Measurements from ENCODE around the gene PRAMEF11. TPM values are rescaled to one million over a fixed set of nuclear protein-coding genes. Genes with fewer than 3 reads are reported as not detected.
"Not testable (repeated sequence)": the region's sequence is repeated elsewhere in the genome, so short reads cannot be mapped to it uniquely, and the experiment has no call there.

PRAMEF11 gene
- total RNA-seq, 2 experiments from 2014 or later = not detected

- DNase-seq; H3K36me3 Mint-ChIP-seq (ENCODE audit: low read depth); H3K27ac Mint-ChIP-seq; POLR2A ChIA-PET; H3K9me3 Mint-ChIP-seq; H3K4me3 Mint-ChIP-seq; CTCF ChIA-PET; H3K27me3 Mint-ChIP-seq; H3K4me1 Mint-ChIP-seq: not testable (repeated sequence)
Measured at GRCh38 chr1:12791097-12791496, 40.1 kb downstream of the PRAMEF11 start, which contains the start of gene PRAMEF1. Gene PRAMEF1, plus strand, starts transcription at chr1:12791397. Its CDS starts 1,831 bp downstream, at chr1:12793228.

- H3K4me3 Mint-ChIP-seq; POLR2A ChIA-PET; H3K27ac Mint-ChIP-seq; CTCF ChIA-PET; H3K4me1 Mint-ChIP-seq; H3K27me3 Mint-ChIP-seq; DNase-seq; H3K36me3 Mint-ChIP-seq (ENCODE audit: low read depth): not testable (repeated sequence)
- H3K9me3 Mint-ChIP-seq = peaks cover 12% of the 10 kb centered on the region
Measured at GRCh38 chr1:12784729-12785128, 46.5 kb downstream of the PRAMEF11 start.

- peak; percentile 13 for DNase-seq
- H3K27ac Mint-ChIP-seq; H3K4me1 Mint-ChIP-seq; H3K36me3 Mint-ChIP-seq (ENCODE audit: low read depth); H3K4me3 Mint-ChIP-seq; POLR2A ChIA-PET; CTCF ChIA-PET; H3K27me3 Mint-ChIP-seq: not testable (repeated sequence)
- peaks cover 12% of the 10 kb centered on the region for H3K9me3 Mint-ChIP-seq
Measured at GRCh38 chr1:12783783-12784182, 47.4 kb downstream of the PRAMEF11 start.

- H3K4me3 Mint-ChIP-seq; POLR2A ChIA-PET; CTCF ChIA-PET; H3K27me3 Mint-ChIP-seq; H3K27ac Mint-ChIP-seq; DNase-seq; H3K4me1 Mint-ChIP-seq; H3K36me3 Mint-ChIP-seq (ENCODE audit: low read depth): not testable (repeated sequence)
- H3K9me3 Mint-ChIP-seq = peaks cover 12% of the 10 kb centered on the region
Measured at GRCh38 chr1:12781488-12781887, 49.7 kb downstream of the PRAMEF11 start.

GRCh38 chr1:12778907-12779306 is 52.3 kb downstream of the PRAMEF11 start:
- no peak overlapping the region for H3K4me3 Mint-ChIP-seq
- H3K36me3 Mint-ChIP-seq (ENCODE audit: low read depth) = no peaks in the 10 kb centered on the region
- H3K27ac Mint-ChIP-seq = no peak overlapping the region
- no peaks in the 10 kb centered on the region for H3K27me3 Mint-ChIP-seq
- H3K4me1 Mint-ChIP-seq = no peaks in the 10 kb centered on the region
- ChIA-PET POLR2A (no interaction called here), CTCF (no interaction called here)
- H3K9me3 Mint-ChIP-seq = peaks cover 2% of the 10 kb centered on the region
- DNase-seq = no peak

GRCh38 chr1:12778061-12778460 is 53.1 kb downstream of the PRAMEF11 start:
- no peaks in the 10 kb centered on the region for H3K36me3 Mint-ChIP-seq (ENCODE audit: low read depth)
- no peak overlapping the region for H3K27ac Mint-ChIP-seq
- no peak for DNase-seq
- H3K4me1 Mint-ChIP-seq = no peaks in the 10 kb centered on the region
- ChIA-PET CTCF (no interaction called here), POLR2A (no interaction called here)
- H3K4me3 Mint-ChIP-seq = no peak overlapping the region
- no peaks in the 10 kb centered on the region for H3K9me3 Mint-ChIP-seq
- no peaks in the 10 kb centered on the region for H3K27me3 Mint-ChIP-seq

GRCh38 chr1:12776801-12777557 is 54.2 kb downstream of the PRAMEF11 start:
- ChIA-PET CTCF (no interaction called here), POLR2A (no interaction called here)
- DNase-seq = no peak
- Mint-ChIP-seq H3K36me3 (ENCODE audit: low read depth) (no peaks in the 10 kb centered on the region), H3K4me3 (no peak overlapping the region), H3K27ac (no peak overlapping the region), H3K9me3 (no peaks in the 10 kb centered on the region), H3K27me3 (peaks cover 3% of the 10 kb centered on the region), H3K4me1 (no peaks in the 10 kb centered on the region)

GRCh38 chr1:12775443-12775842 is 55.8 kb downstream of the PRAMEF11 start:
- no peak overlapping the region for H3K4me3 Mint-ChIP-seq
- no peaks in the 10 kb centered on the region for H3K9me3 Mint-ChIP-seq
- POLR2A ChIA-PET = no interaction called here
- CTCF ChIA-PET = interaction anchor here (1.3 kb wide), 1 partner anchor 12 kb away, joined by 3 read pairs; no protein-coding TSS in a partner anchor
- H3K27ac Mint-ChIP-seq = no peak overlapping the region
- no peak for DNase-seq
- no peaks in the 10 kb centered on the region for H3K4me1 Mint-ChIP-seq
- no peaks in the 10 kb centered on the region for H3K36me3 Mint-ChIP-seq (ENCODE audit: low read depth)
- H3K27me3 Mint-ChIP-seq = peaks cover 3% of the 10 kb centered on the region

GRCh38 chr1:12774801-12775345 is 56.3 kb downstream of the PRAMEF11 start:
- no peaks in the 10 kb centered on the region for H3K9me3 Mint-ChIP-seq
- no peaks in the 10 kb centered on the region for H3K36me3 Mint-ChIP-seq (ENCODE audit: low read depth)
- no peak overlapping the region for H3K4me3 Mint-ChIP-seq
- DNase-seq = no peak
- no peaks in the 10 kb centered on the region for H3K4me1 Mint-ChIP-seq
- POLR2A ChIA-PET = no interaction called here
- peaks cover 3% of the 10 kb centered on the region for H3K27me3 Mint-ChIP-seq
- CTCF ChIA-PET = interaction anchor here (1.3 kb wide), 1 partner anchor 12 kb away, joined by 3 read pairs; no protein-coding TSS in a partner anchor
- H3K27ac Mint-ChIP-seq = no peak overlapping the region

Other genes starting within 250 kb of the PRAMEF11 start
- gene DHRS3, start 213.2 kb downstream of the PRAMEF11 start, total RNA-seq = 10 to 100 TPM; 30.3 to 31.2 TPM
- not detected for gene AADACL4, start 187.3 kb downstream of the PRAMEF11 start, total RNA-seq
- gene AADACL3, start 115.3 kb downstream of the PRAMEF11 start, total RNA-seq = not detected
- gene CFAP107, start 85.2 kb downstream of the PRAMEF11 start, total RNA-seq = not detected
- gene PRAMEF12, start 57.7 kb downstream of the PRAMEF11 start, total RNA-seq = not detected
- gene PRAMEF1, start 40.0 kb downstream of the PRAMEF11 start, total RNA-seq = not detected
- not detected for gene HNRNPCL1, start 17.3 kb upstream of the PRAMEF11 start, total RNA-seq
- not detected for gene PRAMEF2, start 25.7 kb upstream of the PRAMEF11 start, total RNA-seq
- gene PRAMEF4, start 54.8 kb upstream of the PRAMEF11 start, total RNA-seq = not detected
- not detected for gene PRAMEF10, start 66.9 kb upstream of the PRAMEF11 start, total RNA-seq
- not detected for gene PRAMEF7, start 85.2 kb upstream of the PRAMEF11 start, total RNA-seq
- gene PRAMEF6, start 116.2 kb upstream of the PRAMEF11 start, total RNA-seq = not detected
- gene PRAMEF27, start 225.2 kb upstream of the PRAMEF11 start, total RNA-seq = not detected
- not detected for gene HNRNPCL3, start 229.4 kb upstream of the PRAMEF11 start, total RNA-seq
- not detected for gene PRAMEF25, start 239.4 kb upstream of the PRAMEF11 start, total RNA-seq

Measured in activated CD4-positive, alpha-beta T cell treated with anti-CD3 and anti-CD28 coated beads, Interleukin-2, amount 10 ng/mL, durations not matched to agents 7 days and 5 days (primary cell).